K562 (cell line): ENCODE data around the gene SDF4. TPM values are rescaled to one million over a fixed set of nuclear protein-coding genes. Genes with fewer than 3 reads are reported as not detected.

Experiments used
- ARID2 ChIP-seq: fragments of 450-650 bp; IDR thresholded peaks from 2 replicates; pipeline ENCODE4 v1.6.1; 2017; ENCODE audit warnings: antibody characterized with exemption, mild to moderate bottlenecking
- CHCHD3 ChIP-seq: fragments of 250-450 bp; sonication (Bioruptor Pico); IDR thresholded peaks from 2 replicates; pipeline ENCODE4 v2.1.2; 2022; ENCODE audit warnings: mild to moderate bottlenecking
- ESRRA ChIP-seq: fragments of 450-650 bp; IDR thresholded peaks from 2 replicates; pipeline ENCODE4 v1.6.1; 2014; ENCODE audit warnings: low read depth, mild to moderate bottlenecking, moderate library complexity, borderline replicate concordance
- FIP1L1 ChIP-seq: fragments of 200-400 bp; formaldehyde crosslinking; IDR thresholded peaks from 2 replicates; pipeline ENCODE4 v1.6.1; 2018; ENCODE audit warnings: mild to moderate bottlenecking, low read depth, low read length; ENCODE audit not compliant: poor library complexity, severe bottlenecking
- GTF2A2 ChIP-seq: IDR thresholded peaks from 2 replicates; pipeline ENCODE4 v1.6.1; 2016; ENCODE audit warnings: mild to moderate bottlenecking, missing genetic modification characterization, missing compliant biosample characterization
- HMG20A ChIP-seq: fragments of 450-650 bp; formaldehyde crosslinking; conservative IDR thresholded peaks from 2 replicates; pipeline ENCODE4 v1.4.0; 2020; ENCODE audit warnings: mild to moderate bottlenecking, mixed read lengths
- HNRNPH1 ChIP-seq: fragments of 200-400 bp; formaldehyde crosslinking; optimal IDR thresholded peaks from 2 replicates; pipeline ENCODE3; 2017; ENCODE audit warnings: low read depth, mild to moderate bottlenecking, low read length, moderate library complexity
- HNRNPUL1 ChIP-seq: fragments of 200-400 bp; formaldehyde crosslinking; IDR thresholded peaks from 2 replicates; pipeline ENCODE4 v1.6.1; 2017; ENCODE audit warnings: low read length
- KLF6 ChIP-seq: fragments of 250-450 bp; sonication (Bioruptor Pico); IDR thresholded peaks from 2 replicates; pipeline ENCODE4 v1.4.0; 2020; ENCODE audit warnings: mild to moderate bottlenecking, moderate library complexity, borderline replicate concordance
- MCM5 ChIP-seq: fragments of 450-650 bp; IDR thresholded peaks from 2 replicates; pipeline ENCODE4 v1.6.1; 2016; ENCODE audit warnings: low read depth
- NFIC ChIP-seq: fragments of 450-650 bp; IDR thresholded peaks from 2 replicates; pipeline ENCODE4 v1.6.1; 2017; ENCODE audit warnings: mild to moderate bottlenecking, inconsistent platforms
- NR2F6 ChIP-seq: fragments of 450-650 bp; formaldehyde crosslinking; IDR thresholded peaks from 2 replicates; pipeline ENCODE4 v1.4.0; 2020; ENCODE audit warnings: mild to moderate bottlenecking
- NR3C1 ChIP-seq: sonication (generic); formaldehyde crosslinking; IDR thresholded peaks from 2 replicates; pipeline ENCODE4 v1.8.1; 2022; ENCODE audit warnings: missing genetic modification reagents
- PTBP1 ChIP-seq: fragments of 200-400 bp; formaldehyde crosslinking; IDR thresholded peaks from 2 replicates; pipeline ENCODE4 v1.6.1; 2017; ENCODE audit warnings: low read depth, low read length
- PYGO2 ChIP-seq: fragments of 450-650 bp; IDR thresholded peaks from 2 replicates; pipeline ENCODE4 v1.6.1; 2016; ENCODE audit warnings: mild to moderate bottlenecking, missing genetic modification characterization, moderate library complexity, missing compliant biosample characterization
- RBM17 ChIP-seq: fragments of 200-400 bp; formaldehyde crosslinking; IDR thresholded peaks from 2 replicates; pipeline ENCODE4 v1.6.1; 2017; ENCODE audit warnings: low read depth, mild to moderate bottlenecking, low read length, borderline replicate concordance
- SIX5 ChIP-seq, 2 experiments: IDR thresholded peaks; 2 replicates each; pipeline ENCODE4 v1.6.1; 2011; ENCODE audit warnings: low read length in 2 of 2, borderline replicate concordance in 1 of 2, low read depth in 1 of 2, mild to moderate bottlenecking in 1 of 2, moderate library complexity in 1 of 2; ENCODE audit not compliant: insufficient read depth in 1 of 2
- ZNF561 ChIP-seq: fragments of 450-650 bp; formaldehyde crosslinking; conservative IDR thresholded peaks from 2 replicates; pipeline ENCODE4 v1.4.0; 2020; ENCODE audit warnings: mild to moderate bottlenecking, moderate library complexity
- polyA plus RNA-seq, 8 experiments: library from polyadenylated mRNA; depleted of rRNA in 4 of 8; stranded (reverse) in 5 of 8; unstranded in 3 of 8; fragments of >200 nt; fragmentation: Nextera tagmentation in 2 of 8; fragmentation: Illumina TruSeq in 1 of 8; extraction: Ambion mirVana in 2 of 8; extraction: Trizol in 1 of 8; gene quantifications; 2 replicates each; pipeline versions ENCODE4 v1.2.1 to v1.2.3, GENCODE V29; 2011 to 2014; ENCODE audit warnings: inconsistent platforms in 1 of 8, missing spikeins in 1 of 8
- total RNA-seq, 7 experiments: library from RNA; depleted of rRNA in 6 of 7; stranded (reverse); fragments of >200 nt in 6 of 7; fragmentation: Illumina TruSeq in 2 of 7; extraction: Trizol in 2 of 7; gene quantifications; 2 replicates each; pipeline versions ENCODE4 v1.2.1 to v1.2.3, GENCODE V29; 2011 to 2021; ENCODE audit warnings: low replicate concordance in 1 of 7
- TF ChIP-seq, protein P1 (sequence below): sonication (generic); formaldehyde crosslinking; IDR thresholded peaks from 2 replicates; pipeline ENCODE4 v1.8.1; 2022; ENCODE audit warnings: missing genetic modification reagents
- TF ChIP-seq, protein P2 (sequence below): fragments of 450-650 bp; IDR thresholded peaks from 2 replicates; pipeline ENCODE4 v1.6.1; 2016; ENCODE audit warnings: missing biosample characterization, missing genetic modification characterization

Gene SDF4
- total and polyA plus RNA-seq, 9 of the 15 experiments (the other 6 are each of a cell fraction or from before 2014, with no cell fraction given), result 0.35 to 160 (median 65.2) TPM

DNA sequence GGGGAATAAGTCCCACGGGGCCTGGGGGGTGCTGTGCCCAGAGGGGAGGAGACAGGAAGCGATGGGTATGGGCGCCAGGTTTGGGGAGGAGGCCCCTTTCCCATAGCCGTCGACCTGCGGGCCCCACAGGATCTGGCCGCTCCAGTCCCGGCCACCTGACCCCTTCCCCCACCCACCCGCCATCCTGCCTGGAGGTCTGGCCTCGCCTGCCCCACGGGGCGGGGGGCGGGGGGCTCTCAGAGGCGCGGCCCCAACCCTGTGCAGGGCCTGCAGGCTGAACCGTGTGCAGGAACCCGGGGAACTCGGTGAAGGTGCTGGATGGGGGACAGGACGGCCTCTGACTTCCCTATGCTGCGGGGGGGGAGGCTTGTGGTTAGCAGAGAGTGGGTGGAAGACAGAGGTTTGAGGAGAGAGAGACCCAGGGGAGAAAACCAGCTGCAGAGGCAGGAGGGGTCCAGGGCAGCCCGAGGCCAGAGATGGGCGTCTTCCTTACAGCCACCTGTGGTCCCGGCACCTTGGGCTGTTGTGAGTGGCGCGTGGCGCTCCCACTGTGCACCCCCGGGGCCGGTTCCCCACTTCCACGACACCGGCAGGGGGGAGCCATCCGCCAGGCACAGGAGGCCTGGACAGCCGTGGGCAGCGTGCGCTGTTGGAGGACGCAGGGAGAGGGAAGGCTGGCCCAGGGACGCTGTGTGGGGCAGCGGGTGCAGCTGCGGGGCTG, 22.9 kb downstream of the SDF4 start (continued):
- TF ChIP-seq, protein P1, sequence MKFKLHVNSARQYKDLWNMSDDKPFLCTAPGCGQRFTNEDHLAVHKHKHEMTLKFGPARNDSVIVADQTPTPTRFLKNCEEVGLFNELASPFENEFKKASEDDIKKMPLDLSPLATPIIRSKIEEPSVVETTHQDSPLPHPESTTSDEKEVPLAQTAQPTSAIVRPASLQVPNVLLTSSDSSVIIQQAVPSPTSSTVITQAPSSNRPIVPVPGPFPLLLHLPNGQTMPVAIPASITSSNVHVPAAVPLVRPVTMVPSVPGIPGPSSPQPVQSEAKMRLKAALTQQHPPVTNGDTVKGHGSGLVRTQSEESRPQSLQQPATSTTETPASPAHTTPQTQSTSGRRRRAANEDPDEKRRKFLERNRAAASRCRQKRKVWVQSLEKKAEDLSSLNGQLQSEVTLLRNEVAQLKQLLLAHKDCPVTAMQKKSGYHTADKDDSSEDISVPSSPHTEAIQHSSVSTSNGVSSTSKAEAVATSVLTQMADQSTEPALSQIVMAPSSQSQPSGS (CRISPR knock-in tag), result no peak
- TF ChIP-seq NR3C1 (no peak), NR2F6 (CRISPR knock-in tag) (no peak), HNRNPUL1 (no peak), PTBP1 (no peak), HMG20A (CRISPR knock-in tag) (no peak), SIX5 (IDR thresholded peaks at IDR 0.05; ENCODE audit: borderline replicate concordance in 1 of 2, insufficient read depth in 1 of 2, low read depth in 1 of 2, low read length in 2 of 2) (no peak), ZNF561 (CRISPR knock-in tag) (no peak), HNRNPH1 (no peak), FIP1L1 (no peak), GTF2A2 (tag) (no peak), ARID2 (no peak), KLF6 (CRISPR knock-in tag) (no peak), CHCHD3 (CRISPR knock-in tag) (no peak), PYGO2 (tag) (no peak), MCM5 (no peak), RBM17 (no peak), ESRRA (no peak; the same call in 1 of the 2 replicates), NFIC (no peak; the same call in 1 of the 2 replicates)
- TF ChIP-seq, protein P2, sequence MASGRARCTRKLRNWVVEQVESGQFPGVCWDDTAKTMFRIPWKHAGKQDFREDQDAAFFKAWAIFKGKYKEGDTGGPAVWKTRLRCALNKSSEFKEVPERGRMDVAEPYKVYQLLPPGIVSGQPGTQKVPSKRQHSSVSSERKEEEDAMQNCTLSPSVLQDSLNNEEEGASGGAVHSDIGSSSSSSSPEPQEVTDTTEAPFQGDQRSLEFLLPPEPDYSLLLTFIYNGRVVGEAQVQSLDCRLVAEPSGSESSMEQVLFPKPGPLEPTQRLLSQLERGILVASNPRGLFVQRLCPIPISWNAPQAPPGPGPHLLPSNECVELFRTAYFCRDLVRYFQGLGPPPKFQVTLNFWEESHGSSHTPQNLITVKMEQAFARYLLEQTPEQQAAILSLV (tag), result no peak
